MCF 10A (cell line): ENCODE measurements around the gene MGAT5. TPM values are rescaled to one million over a fixed set of nuclear protein-coding genes. Genes with fewer than 3 reads are reported as not detected.

Experiments
- BruUV-seq: library from RNA; stranded (reverse); fragments of 400-500 nt; replicated peaks from 2 replicates; lab custom pipeline; 2021; lab: Mats Ljungman, UMichigan
- CTCF ChIA-PET: fragments of 300-600 bp; sonication (Branson Sonifier 250); formaldehyde crosslinking; extraction: SDS; loops from one replicate; lab custom pipeline; 2021; ENCODE audit warnings: antibody characterized with exemption, inconsistent platforms; lab: Yijun Ruan, JAX
- POLR2A ChIA-PET: fragments of 300-600, 350-650 bp; sonication (Branson Sonifier 250); formaldehyde crosslinking; extraction: SDS; loops from one replicate; lab custom pipeline; 2020; ENCODE audit warnings: antibody characterized with exemption, inconsistent platforms; lab: Yijun Ruan, JAX
- DNase-seq: peaks from one replicate; pipeline ENCODE4 v3.0.0-alpha.2; 2018; ENCODE audit not compliant: unreplicated experiment
- H3K27ac Mint-ChIP-seq: one replicate; pipeline ENCODE4 v1.8.0; 2022; ENCODE audit warnings: mild to moderate bottlenecking, low read depth, mixed read lengths; ENCODE audit not compliant: unreplicated experiment
- H3K27me3 Mint-ChIP-seq: one replicate; pipeline ENCODE4 v1.8.0; 2022; ENCODE audit warnings: mixed read lengths; ENCODE audit not compliant: insufficient read depth, unreplicated experiment
- H3K36me3 Mint-ChIP-seq: one replicate; pipeline ENCODE4 v1.8.0; 2022; ENCODE audit warnings: mild to moderate bottlenecking, moderate library complexity, mixed read lengths; ENCODE audit not compliant: insufficient read depth, unreplicated experiment
- H3K4me1 Mint-ChIP-seq: one replicate; pipeline ENCODE4 v1.8.0; 2022; ENCODE audit warnings: mixed read lengths; ENCODE audit not compliant: insufficient read depth, unreplicated experiment
- H3K4me3 Mint-ChIP-seq: one replicate; pipeline ENCODE4 v1.8.0; 2022; ENCODE audit warnings: mild to moderate bottlenecking, moderate library complexity, mixed read lengths; ENCODE audit not compliant: unreplicated experiment
- H3K9me3 Mint-ChIP-seq: one replicate; pipeline ENCODE4 v1.8.0; 2022; ENCODE audit warnings: mixed read lengths; ENCODE audit not compliant: unreplicated experiment
- intact Hi-C: fragments of 100-400 bp; cut with micrococcal nuclease; formaldehyde crosslinking; loops from 2 replicates; pipeline ENCODE4 v1.14.1; 2022
- total RNA-seq: library from RNA; stranded (reverse); gene quantifications from 2 replicates; pipeline ENCODE4 v1.2.3, GENCODE V29; 2022
- TF ChIP-seq, protein P1 (sequence below): fragments of 200-600 bp; IDR thresholded peaks from one replicate; pipeline ENCODE4 v1.8.0; 2022; ENCODE audit warnings: antibody characterized with exemption, mild to moderate bottlenecking; ENCODE audit not compliant: unreplicated experiment

The MGAT5 gene
- total RNA-seq, 1 experiment from 2014 or later: 22.2 TPM

DNA sequence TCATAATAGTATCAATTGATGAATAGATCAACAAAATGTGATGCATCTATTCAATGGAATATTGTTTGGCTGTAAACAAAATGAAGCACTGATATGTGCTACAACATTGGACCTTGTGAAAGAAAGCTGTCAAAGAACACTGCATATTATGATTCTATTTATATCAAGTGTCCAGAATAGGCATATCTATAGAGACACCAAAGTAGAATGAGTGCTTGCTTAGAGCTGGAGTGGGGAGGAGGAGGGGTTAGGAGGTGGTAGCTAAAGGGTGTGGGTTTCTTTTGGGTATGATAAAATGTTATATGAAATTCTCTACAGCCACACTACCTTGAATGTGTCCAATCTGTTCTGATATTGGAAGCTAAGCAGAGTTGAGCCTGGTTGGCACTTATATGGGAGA, 23.0 kb upstream of the MGAT5 start:
- no peak overlapping the region for H3K4me3 Mint-ChIP-seq
- H3K9me3 Mint-ChIP-seq: peaks cover 16% of the 10 kb centered on the region
- DNase-seq: no peak
- no peaks in the 10 kb centered on the region for H3K36me3 Mint-ChIP-seq
- CTCF ChIA-PET: interaction anchor here (1.2 to 2.2 kb wide), 4 partner anchors 8 to 181 kb away, joined by 3 to 17 read pairs (median 6); no protein-coding TSS in a partner anchor
- H3K4me1 Mint-ChIP-seq: peaks cover 6% of the 10 kb centered on the region
- intact Hi-C loops: no loop called here
- TF ChIP-seq, protein P1, sequence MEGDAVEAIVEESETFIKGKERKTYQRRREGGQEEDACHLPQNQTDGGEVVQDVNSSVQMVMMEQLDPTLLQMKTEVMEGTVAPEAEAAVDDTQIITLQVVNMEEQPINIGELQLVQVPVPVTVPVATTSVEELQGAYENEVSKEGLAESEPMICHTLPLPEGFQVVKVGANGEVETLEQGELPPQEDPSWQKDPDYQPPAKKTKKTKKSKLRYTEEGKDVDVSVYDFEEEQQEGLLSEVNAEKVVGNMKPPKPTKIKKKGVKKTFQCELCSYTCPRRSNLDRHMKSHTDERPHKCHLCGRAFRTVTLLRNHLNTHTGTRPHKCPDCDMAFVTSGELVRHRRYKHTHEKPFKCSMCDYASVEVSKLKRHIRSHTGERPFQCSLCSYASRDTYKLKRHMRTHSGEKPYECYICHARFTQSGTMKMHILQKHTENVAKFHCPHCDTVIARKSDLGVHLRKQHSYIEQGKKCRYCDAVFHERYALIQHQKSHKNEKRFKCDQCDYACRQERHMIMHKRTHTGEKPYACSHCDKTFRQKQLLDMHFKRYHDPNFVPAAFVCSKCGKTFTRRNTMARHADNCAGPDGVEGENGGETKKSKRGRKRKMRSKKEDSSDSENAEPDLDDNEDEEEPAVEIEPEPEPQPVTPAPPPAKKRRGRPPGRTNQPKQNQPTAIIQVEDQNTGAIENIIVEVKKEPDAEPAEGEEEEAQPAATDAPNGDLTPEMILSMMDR: no peak
- POLR2A ChIA-PET: no interaction called here
- H3K27me3 Mint-ChIP-seq: no peaks in the 10 kb centered on the region
- no peak overlapping the region for H3K27ac Mint-ChIP-seq
- no TSS peak for BruUV-seq

DNA sequence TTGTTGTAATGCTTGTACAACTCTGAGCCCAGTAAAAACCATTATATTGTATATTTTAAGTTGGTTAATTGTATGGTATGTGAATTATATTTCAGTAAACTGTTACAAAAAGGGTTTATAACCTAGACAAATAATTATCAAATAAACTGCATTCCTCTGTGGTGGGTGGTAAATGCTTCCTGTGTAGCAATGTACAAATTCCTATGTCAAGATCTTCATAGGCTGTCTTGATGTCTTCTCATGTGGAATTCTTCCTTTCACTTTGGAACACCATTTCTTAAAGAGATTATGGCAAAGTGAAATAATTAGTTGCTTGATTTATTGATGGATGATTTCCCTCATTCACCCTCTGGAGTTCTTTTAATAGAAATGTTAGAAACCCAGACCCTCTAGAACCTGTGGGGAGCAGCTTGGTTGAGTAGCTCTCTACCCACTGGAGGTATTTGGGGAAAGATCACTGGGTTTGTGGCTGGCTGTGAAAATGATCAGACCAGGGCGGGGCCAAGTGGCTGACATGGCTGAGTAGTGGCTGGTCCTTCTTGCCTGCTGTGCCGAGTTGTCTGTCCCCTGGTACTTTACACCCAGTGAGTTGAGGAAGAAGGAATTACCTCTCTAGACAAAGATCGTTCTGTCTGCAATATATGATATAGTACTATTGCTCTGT, 22.4 kb upstream of the MGAT5 start:
- no peak for DNase-seq
- Mint-ChIP-seq H3K4me1 (peaks cover 6% of the 10 kb centered on the region), H3K9me3 (peaks cover 16% of the 10 kb centered on the region), H3K4me3 (no peak overlapping the region), H3K36me3 (no peaks in the 10 kb centered on the region), H3K27me3 (no peaks in the 10 kb centered on the region), H3K27ac (no peak overlapping the region)
- POLR2A ChIA-PET: no interaction called here
- CTCF ChIA-PET: interaction anchor here (1.3 to 2.2 kb wide), 3 partner anchors 8 to 24 kb away, joined by 4 to 17 read pairs (median 8); no protein-coding TSS in a partner anchor
- intact Hi-C loops: no loop called here
- no TSS peak for BruUV-seq
- TF ChIP-seq, protein P1: no peak

DNA sequence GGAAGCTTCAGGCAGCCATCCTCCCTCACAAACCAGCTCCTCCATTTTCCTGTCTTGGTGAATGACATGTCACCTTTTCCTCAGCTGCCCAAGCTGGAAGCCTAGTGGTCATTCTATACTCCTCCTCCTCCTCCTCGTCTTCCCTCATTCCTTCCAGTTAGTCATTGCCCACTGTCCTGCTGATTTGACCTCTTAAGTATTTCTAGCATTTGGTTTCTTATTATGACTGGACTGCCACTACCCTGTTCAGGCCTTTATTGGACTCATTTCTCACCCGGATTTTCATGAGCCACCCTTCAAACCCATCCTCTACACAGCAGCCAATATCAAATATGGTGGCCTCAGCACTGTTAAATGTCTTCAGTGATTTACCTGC, 21.9 kb upstream of the MGAT5 start:
- H3K27ac Mint-ChIP-seq: no peak overlapping the region

DNA sequence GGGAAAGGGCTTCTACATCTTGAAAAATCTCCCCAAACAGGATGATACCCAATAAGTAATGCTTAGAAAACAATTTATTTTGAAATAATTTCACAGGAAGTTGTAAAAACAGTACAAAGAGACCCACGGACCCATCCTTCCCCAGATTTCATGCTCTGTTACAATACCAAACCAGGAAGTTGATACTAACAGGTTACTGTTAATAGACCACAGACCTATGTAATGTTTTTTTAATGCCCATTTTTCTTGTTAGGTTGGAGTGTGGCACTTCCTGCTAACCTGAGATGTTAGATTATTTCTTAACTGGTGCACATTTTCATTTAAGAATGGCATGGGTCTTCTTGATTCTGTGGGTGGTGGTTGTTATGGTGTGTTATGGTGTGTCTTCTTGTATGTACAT, 21.4 kb upstream of the MGAT5 start:
- TF ChIP-seq, protein P1: no peak
- Mint-ChIP-seq H3K4me1 (peaks cover 6% of the 10 kb centered on the region), H3K27ac (no peak overlapping the region), H3K36me3 (no peaks in the 10 kb centered on the region), H3K27me3 (no peaks in the 10 kb centered on the region), H3K9me3 (peaks cover 16% of the 10 kb centered on the region), H3K4me3 (no peak overlapping the region)
- ChIA-PET POLR2A (no interaction called here), CTCF (interaction anchor here (0.7 to 2.1 kb wide), 2 partner anchors 11 to 13 kb away, joined by 3 to 17 read pairs; no protein-coding TSS in a partner anchor)
- intact Hi-C loops: no loop called here
- no TSS peak for BruUV-seq
- DNase-seq: no peak

More for the DNA sequence above, 21.9 kb upstream of the MGAT5 start:
- DNase-seq: no peak
- Mint-ChIP-seq H3K36me3 (no peaks in the 10 kb centered on the region), H3K9me3 (peaks cover 16% of the 10 kb centered on the region), H3K4me3 (no peak overlapping the region), H3K4me1 (peaks cover 6% of the 10 kb centered on the region), H3K27me3 (no peaks in the 10 kb centered on the region)
- ChIA-PET CTCF (interaction anchor here (2.1 to 2.2 kb wide), 2 partner anchors 14 to 24 kb away, joined by 8 to 17 read pairs; no protein-coding TSS in a partner anchor), POLR2A (no interaction called here)
- BruUV-seq: no TSS peak
- intact Hi-C loops: no loop called here
- TF ChIP-seq, protein P1: no peak
